Endothelial cell of umbilical vein (primary cell): ENCODE measurements around the gene C20orf173. TPM values are rescaled to one million over a fixed set of nuclear protein-coding genes. Genes with fewer than 3 reads are reported as not detected.

Source experiments
- BruUV-seq: library from RNA; stranded (reverse); fragments of 400-500 nt; replicated peaks from 2 replicates; lab custom pipeline; 2021; lab: Mats Ljungman, UMichigan
- CTCF ChIA-PET: fragments of 300-600, 350-600 bp; sonication (Branson Sonifier 250); formaldehyde crosslinking; loops from one replicate; lab custom pipeline; 2021; ENCODE audit warnings: antibody characterized with exemption, inconsistent platforms; lab: Charles Lee
- POLR2A ChIA-PET: fragments of 300-600, 350-600 bp; sonication (Branson Sonifier 250); formaldehyde crosslinking; loops from one replicate; lab custom pipeline; 2021; ENCODE audit warnings: antibody characterized with exemption, inconsistent platforms; lab: Charles Lee
- DNase-seq: peaks from one replicate; pipeline ENCODE4 v3.0.0-alpha.2; 2011; ENCODE audit warnings: low read depth, low spot score
- FAIRE-seq: peaks from 2 replicates; lab custom pipeline; 2011; peaks lifted over from hg19 to GRCh38; lab: Jason Lieb, UNC
- H2AFZ ChIP-seq: 2 replicates; pipeline ENCODE4 v1.6.0; 2012; ENCODE audit warnings: low read depth, low read length, control low read depth, inconsistent platforms
- H3K27ac ChIP-seq: 2 replicates; pipeline ENCODE4 v1.5.1; 2011; ENCODE audit warnings: low read depth, mild to moderate bottlenecking, control low read depth, low read length, moderate library complexity; ENCODE audit not compliant: insufficient read depth
- H3K27me3 ChIP-seq, 2 experiments: 2 replicates each; pipeline versions ENCODE4 v1.6.0 to v1.6.1; 2011; ENCODE audit warnings: low read length in 2 of 2, mixed read lengths in 1 of 2; ENCODE audit not compliant: control insufficient read depth in 2 of 2, insufficient read depth in 2 of 2
- H3K36me3 ChIP-seq, 2 experiments: 2 replicates in 1 of 2; 3 replicates in 1 of 2; pipeline ENCODE4 v1.5.1; 2011; ENCODE audit warnings: low read length in 2 of 2, mild to moderate bottlenecking in 1 of 2, moderate library complexity in 1 of 2; ENCODE audit not compliant: control insufficient read depth in 2 of 2, insufficient read depth in 2 of 2; ENCODE audit errors: extremely low read depth in 1 of 2
- H3K4me1 ChIP-seq: 3 replicates; pipeline ENCODE4 v1.5.1; 2011; ENCODE audit warnings: mild to moderate bottlenecking, low read length; ENCODE audit not compliant: control insufficient read depth, insufficient read depth; ENCODE audit errors: extremely low read depth
- H3K4me2 ChIP-seq: 2 replicates; pipeline ENCODE4 v1.6.1; 2011; ENCODE audit warnings: low read length, control low read depth, mixed read lengths; ENCODE audit not compliant: insufficient read depth
- H3K4me3 ChIP-seq, 3 experiments: fragments of 200-600 bp in 1 of 3; sonication (generic), shearing (Covaris generic) in 1 of 3; replicated peaks in 1 of 3; 2 replicates each; pipeline ENCODE4 v1.5.1; 2011 to 2016; ENCODE audit warnings: control low read depth in 3 of 3, low read length in 3 of 3, mild to moderate bottlenecking in 2 of 3, inconsistent platforms in 1 of 3, low read depth in 1 of 3, moderate library complexity in 1 of 3; ENCODE audit not compliant: insufficient read depth in 1 of 3
- H3K79me2 ChIP-seq: 2 replicates; pipeline ENCODE4 v1.6.0; 2012; ENCODE audit warnings: low read length, inconsistent platforms; ENCODE audit not compliant: control insufficient read depth, insufficient read depth
- H3K9ac ChIP-seq: replicated peaks from 2 replicates; pipeline ENCODE3; 2011; ENCODE audit warnings: low read length, control low read depth; ENCODE audit not compliant: insufficient read depth; ENCODE audit errors: extremely low read depth
- H3K9me1 ChIP-seq: replicated peaks from 3 replicates; pipeline ENCODE4 v1.6.0; 2011; ENCODE audit warnings: mild to moderate bottlenecking, low read length; ENCODE audit not compliant: control insufficient read depth, insufficient read depth; ENCODE audit errors: extremely low read depth
- H3K9me3 ChIP-seq: replicated peaks from 2 replicates; pipeline ENCODE4 v1.5.1; 2012; ENCODE audit warnings: low read length, inconsistent platforms; ENCODE audit not compliant: control insufficient read depth, insufficient read depth
- H4K20me1 ChIP-seq: replicated peaks from 2 replicates; pipeline ENCODE3; 2011; ENCODE audit warnings: mild to moderate bottlenecking, low read length; ENCODE audit not compliant: control insufficient read depth, insufficient read depth; ENCODE audit errors: extremely low read depth
- EZH2 ChIP-seq: IDR thresholded peaks from 2 replicates; pipeline ENCODE4 v1.6.1; 2012; ENCODE audit warnings: borderline replicate concordance, low read depth, mild to moderate bottlenecking, moderate library complexity, low read length, inconsistent platforms; ENCODE audit not compliant: severe bottlenecking
- FOS ChIP-seq: IDR thresholded peaks from 2 replicates; pipeline ENCODE4 v1.6.1; 2011; ENCODE audit warnings: mild to moderate bottlenecking, low read length, moderate library complexity, borderline replicate concordance; ENCODE audit not compliant: insufficient read depth
- GATA2 ChIP-seq: IDR thresholded peaks from 2 replicates; pipeline ENCODE4 v1.7.0; 2011; ENCODE audit warnings: low read depth, mild to moderate bottlenecking, moderate library complexity, mixed read lengths, low read length; ENCODE audit not compliant: insufficient read length, insufficient read depth
- JUN ChIP-seq: IDR thresholded peaks from 2 replicates; pipeline ENCODE4 v1.6.1; 2011; ENCODE audit warnings: borderline replicate concordance, low read depth; ENCODE audit not compliant: insufficient read length, insufficient read depth
- MYC ChIP-seq: IDR thresholded peaks from one replicate; pipeline ENCODE4 v1.6.1; 2011; ENCODE audit warnings: mild to moderate bottlenecking, low read depth, low read length
- POLR2A ChIP-seq: IDR thresholded peaks from 2 replicates; pipeline ENCODE4 v1.6.1; 2012; ENCODE audit warnings: low read depth, mild to moderate bottlenecking, control low read depth, low read length
- POLR2AphosphoS5 ChIP-seq: IDR thresholded peaks from 2 replicates; pipeline ENCODE4 v1.6.1; 2012; ENCODE audit warnings: low read depth, mild to moderate bottlenecking, control low read depth, low read length, moderate library complexity; ENCODE audit not compliant: insufficient read depth
- dilution Hi-C: fragments of 300-500 bp; cut with MboI; formaldehyde crosslinking; loops from one replicate; pipeline ENCODE4 v1.15.0; 2019; ENCODE audit warnings: low sequenced_read_pairs; ENCODE audit not compliant: extremely low pct_ligation_motif_present
- intact Hi-C: fragments of 100-400 bp; cut with micrococcal nuclease; formaldehyde crosslinking; loops from one replicate; pipeline ENCODE4 v1.10.0; 2022
- polyA plus RNA-seq, 4 experiments: library from polyadenylated mRNA; depleted of rRNA in 3 of 4; stranded (reverse) in 3 of 4; unstranded in 1 of 4; fragments of >200 nt; gene quantifications; 2 replicates each; pipeline versions ENCODE4 v1.2.1 to v1.2.3, GENCODE V29; 2011 to 2012; ENCODE audit warnings: missing spikeins in 1 of 4
- total RNA-seq: library from RNA; stranded (reverse); gene quantifications from 2 replicates; pipeline ENCODE4 v1.2.3, GENCODE V29; 2021
- TF ChIP-seq, protein P1 (sequence below), 2 donors: IDR thresholded peaks; 1 replicate in 1 of 2; 2 replicates in 1 of 2; pipeline ENCODE4 v1.5.1; 2011; ENCODE audit warnings: low read length in 2 of 2, mild to moderate bottlenecking in 2 of 2, moderate library complexity in 2 of 2, control low read depth in 1 of 2, inconsistent platforms in 1 of 2, low read depth in 1 of 2; ENCODE audit not compliant: insufficient read depth in 1 of 2; ENCODE audit errors: extremely low read depth in 1 of 2
- TF ChIP-seq, protein P2 (sequence below): IDR thresholded peaks from 2 replicates; pipeline ENCODE4 v1.6.1; 2011; ENCODE audit not compliant: insufficient read depth, insufficient read length

The C20orf173 gene
- total and polyA plus RNA-seq, 2 donors (not counting 3 experiments of a cell fraction or from before 2014, with no cell fraction given) = not detected

GRCh38 chr20:35506872-35507638 is 22.4 kb downstream of the C20orf173 start:
- H3K36me3 ChIP-seq = peaks cover 3 to 46% of the 10 kb centered on the region in 2 experiments
- no peaks in the 10 kb centered on the region for H3K9me1 ChIP-seq
- no peaks in the 10 kb centered on the region for H3K79me2 ChIP-seq
- H3K4me2 ChIP-seq = no peak overlapping the region
- no peak overlapping the region for H3K27ac ChIP-seq
- no peak overlapping the region for H3K4me3 ChIP-seq
- dilution Hi-C loops (no loop called here), intact Hi-C loops (no loop called here)
- ChIA-PET POLR2A (no interaction called here), CTCF (interaction anchor here (1.2 kb wide), 2 partner anchors 8 to 15 kb away, joined by 3 read pairs; no protein-coding TSS in a partner anchor)
- H3K9me3 ChIP-seq = no peaks in the 10 kb centered on the region
- H4K20me1 ChIP-seq = no peaks in the 10 kb centered on the region
- H3K9ac ChIP-seq = no peak overlapping the region
- peak; percentile 4 for FAIRE-seq
- TF ChIP-seq EZH2 (no peak), MYC (no peak), GATA2 (no peak), POLR2A (no peak), FOS (no peak), JUN (no peak), POLR2AphosphoS5 (no peak)
- TF ChIP-seq, protein P1, sequence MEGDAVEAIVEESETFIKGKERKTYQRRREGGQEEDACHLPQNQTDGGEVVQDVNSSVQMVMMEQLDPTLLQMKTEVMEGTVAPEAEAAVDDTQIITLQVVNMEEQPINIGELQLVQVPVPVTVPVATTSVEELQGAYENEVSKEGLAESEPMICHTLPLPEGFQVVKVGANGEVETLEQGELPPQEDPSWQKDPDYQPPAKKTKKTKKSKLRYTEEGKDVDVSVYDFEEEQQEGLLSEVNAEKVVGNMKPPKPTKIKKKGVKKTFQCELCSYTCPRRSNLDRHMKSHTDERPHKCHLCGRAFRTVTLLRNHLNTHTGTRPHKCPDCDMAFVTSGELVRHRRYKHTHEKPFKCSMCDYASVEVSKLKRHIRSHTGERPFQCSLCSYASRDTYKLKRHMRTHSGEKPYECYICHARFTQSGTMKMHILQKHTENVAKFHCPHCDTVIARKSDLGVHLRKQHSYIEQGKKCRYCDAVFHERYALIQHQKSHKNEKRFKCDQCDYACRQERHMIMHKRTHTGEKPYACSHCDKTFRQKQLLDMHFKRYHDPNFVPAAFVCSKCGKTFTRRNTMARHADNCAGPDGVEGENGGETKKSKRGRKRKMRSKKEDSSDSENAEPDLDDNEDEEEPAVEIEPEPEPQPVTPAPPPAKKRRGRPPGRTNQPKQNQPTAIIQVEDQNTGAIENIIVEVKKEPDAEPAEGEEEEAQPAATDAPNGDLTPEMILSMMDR (IDR thresholded peaks at IDR 0.05; ENCODE audit: extremely low read depth in 1 of 2, insufficient read depth in 1 of 2, low read depth in 1 of 2, low read length in 2 of 2) = no peak
- TF ChIP-seq, protein P2, sequence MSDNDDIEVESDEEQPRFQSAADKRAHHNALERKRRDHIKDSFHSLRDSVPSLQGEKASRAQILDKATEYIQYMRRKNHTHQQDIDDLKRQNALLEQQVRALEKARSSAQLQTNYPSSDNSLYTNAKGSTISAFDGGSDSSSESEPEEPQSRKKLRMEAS = no peak
- H3K4me1 ChIP-seq = no peaks in the 10 kb centered on the region
- BruUV-seq = no TSS peak
- no peaks in the 10 kb centered on the region for H3K27me3 ChIP-seq
- DNase-seq = no peak
- H2AFZ ChIP-seq = no peak overlapping the region
